HCT116 (cell line): Measurements from ENCODE around the gene FCAMR. TPM values are rescaled to one million over a fixed set of nuclear protein-coding genes. Genes with fewer than 3 reads are reported as not detected.

Experiments
- ATAC-seq: fragments of 200-7000 bp; cut with Tn5 transposase; 2 replicates; pipeline ENCODE4 v1.9.1; 2020; ENCODE audit warnings: mild to moderate bottlenecking, moderate library complexity
- BruUV-seq: library from RNA; stranded (reverse); fragments of 400-500 nt; replicated peaks from 2 replicates; lab custom pipeline; 2021; lab: Mats Ljungman, UMichigan
- CTCF ChIA-PET: fragments of 300-600 bp; sonication (Branson Sonifier 250); formaldehyde crosslinking; loops from one replicate; lab custom pipeline; 2021; ENCODE audit warnings: antibody characterized with exemption; lab: Charles Lee
- POLR2A ChIA-PET: fragments of 300-600, 350-600 bp; sonication (Branson Sonifier 250); formaldehyde crosslinking; loops from one replicate; lab custom pipeline; 2021; ENCODE audit warnings: antibody characterized with exemption; lab: Charles Lee
- RAD21 ChIA-PET, 2 experiments: fragments of 300-600 bp; sonication (Branson Sonifier 250); formaldehyde crosslinking; loops; one replicate each; lab custom pipeline; 2023; ENCODE audit warnings: low total read pairs in 2 of 2; ENCODE audit not compliant: uncharacterized antibody in 2 of 2, unreplicated experiment in 2 of 2, low non-redundant PET in 1 of 2; lab: Charles Lee
- DNase-seq: peaks from one replicate; pipeline ENCODE4 v3.0.0-alpha.2; 2010; ENCODE audit warnings: low read depth, low spot score
- H2AFZ ChIP-seq: fragments of 200-600 bp; shearing (Covaris generic), sonication (generic); 2 replicates; pipeline ENCODE4 v1.6.1; 2017; ENCODE audit warnings: low read depth, mixed run types, mixed read lengths, antibody characterized with exemption, low read length; ENCODE audit not compliant: poor library complexity, severe bottlenecking
- H3K27ac ChIP-seq: 2 replicates; pipeline ENCODE4 v1.5.1; 2012; ENCODE audit warnings: low read depth, low read length
- H3K27me3 ChIP-seq: fragments of 200-600 bp; sonication (generic); 2 replicates; pipeline ENCODE4 v1.6.1; 2016; ENCODE audit warnings: mixed run types, low read length, mixed read lengths; ENCODE audit not compliant: insufficient read depth
- H3K36me3 ChIP-seq, 2 experiments: fragments of 200-500 bp in 1 of 2; fragments of 200-600 bp in 1 of 2; sonication (Bioruptor generic) in 1 of 2; sonication (generic) in 1 of 2; 2 replicates each; pipeline versions ENCODE4 v1.5.1 to v1.6.1; 2014 to 2016; ENCODE audit warnings: low read length in 2 of 2, inconsistent platforms in 1 of 2, mixed read lengths in 1 of 2, mixed run types in 1 of 2; ENCODE audit not compliant: insufficient read depth in 2 of 2, control insufficient read depth in 1 of 2
- H3K4me1 ChIP-seq, 2 experiments: fragments of 200-600 bp in 1 of 2; sonication (generic) in 1 of 2; 2 replicates each; pipeline versions ENCODE4 v1.5.1 to v1.6.1; 2012 to 2017; ENCODE audit warnings: low read length in 2 of 2, inconsistent platforms in 1 of 2, mild to moderate bottlenecking in 1 of 2, mixed read lengths in 1 of 2, mixed run types in 1 of 2, moderate library complexity in 1 of 2; ENCODE audit not compliant: insufficient read depth in 2 of 2, control insufficient read depth in 1 of 2
- H3K4me2 ChIP-seq: fragments of 200-600 bp; sonication (generic); 2 replicates; pipeline ENCODE4 v1.6.1; 2017; ENCODE audit warnings: mixed run types, low read length, mixed read lengths
- H3K4me3 ChIP-seq, 2 experiments: fragments of 200-600 bp in 1 of 2; sonication (generic) in 1 of 2; replicated peaks in 1 of 2; 2 replicates each; pipeline ENCODE4 v1.5.1; 2011 to 2016; ENCODE audit warnings: low read length in 2 of 2, control low read depth in 1 of 2, low read depth in 1 of 2, mild to moderate bottlenecking in 1 of 2, mixed read lengths in 1 of 2, mixed run types in 1 of 2
- H3K79me2 ChIP-seq: fragments of 200-600 bp; sonication (generic); 2 replicates; pipeline ENCODE4 v1.6.1; 2017; ENCODE audit warnings: mild to moderate bottlenecking, mixed run types, low read length, moderate library complexity, mixed read lengths; ENCODE audit not compliant: insufficient read depth
- H3K9ac ChIP-seq: fragments of 200-600 bp; sonication (generic); 2 replicates; pipeline ENCODE4 v1.6.1; 2016; ENCODE audit warnings: low read length, mixed read lengths
- H3K9me2 ChIP-seq: fragments of 200-600 bp; sonication (generic), shearing (Covaris generic); 2 replicates; pipeline ENCODE4 v1.6.1; 2017; ENCODE audit warnings: mixed run types, mild to moderate bottlenecking, moderate library complexity; ENCODE audit not compliant: insufficient read depth
- H3K9me3 ChIP-seq, 2 experiments: fragments of 200-500 bp in 1 of 2; fragments of 200-600 bp in 1 of 2; sonication (Bioruptor generic) in 1 of 2; sonication (generic) in 1 of 2; 2 replicates each; pipeline ENCODE4 v1.6.1; 2014 to 2017; ENCODE audit warnings: low read length in 2 of 2, mixed read lengths in 2 of 2, inconsistent platforms in 1 of 2, low read depth in 1 of 2, mild to moderate bottlenecking in 1 of 2, mixed run types in 1 of 2, moderate library complexity in 1 of 2; ENCODE audit not compliant: control insufficient read depth in 1 of 2, insufficient read depth in 1 of 2
- H4K20me1 ChIP-seq: fragments of 200-600 bp; sonication (generic), shearing (Covaris generic); 2 replicates; pipeline ENCODE4 v1.6.1; 2017; ENCODE audit warnings: mixed run types, mild to moderate bottlenecking, moderate library complexity; ENCODE audit not compliant: insufficient read depth
- CBX3 ChIP-seq: IDR thresholded peaks from 2 replicates; pipeline ENCODE4 v1.6.1; 2012; ENCODE audit warnings: low read depth
- RAD21 ChIP-seq: IDR thresholded peaks from 2 replicates; pipeline ENCODE4 v1.6.1; 2012; ENCODE audit warnings: low read depth, mild to moderate bottlenecking
- SIN3A ChIP-seq: IDR thresholded peaks from 2 replicates; pipeline ENCODE4 v1.6.1; 2012; ENCODE audit warnings: low read depth
- SP1 ChIP-seq: IDR thresholded peaks from 2 replicates; pipeline ENCODE4 v1.6.1; 2012; ENCODE audit warnings: low read depth
- TCF7L2 ChIP-seq: IDR thresholded peaks from 2 replicates; pipeline ENCODE4 v1.7.0; 2011; ENCODE audit warnings: borderline replicate concordance, inconsistent platforms; ENCODE audit not compliant: insufficient read depth, insufficient read length; ENCODE audit errors: extremely low read depth
- YY1 ChIP-seq: IDR thresholded peaks from 2 replicates; pipeline ENCODE4 v1.6.1; 2011; ENCODE audit warnings: low read length, low read depth, moderate library complexity, mild to moderate bottlenecking; ENCODE audit not compliant: insufficient replicate concordance; ENCODE audit errors: extremely low read depth
- intact Hi-C: fragments of 100-400 bp; cut with micrococcal nuclease; formaldehyde crosslinking; loops from 2 replicates; pipeline ENCODE4 v1.10.0; 2022
- total RNA-seq: library from RNA; stranded (reverse); gene quantifications from one replicate; pipeline ENCODE4 v1.2.1, GENCODE V29; 2021; ENCODE audit not compliant: unreplicated experiment
- TF ChIP-seq, protein P1 (sequence below): IDR thresholded peaks from 2 replicates; pipeline ENCODE4 v1.6.1; 2011; ENCODE audit warnings: mild to moderate bottlenecking, low read length, moderate library complexity; ENCODE audit not compliant: insufficient replicate concordance; ENCODE audit errors: extremely low read depth
- TF ChIP-seq, protein P2 (sequence below): IDR thresholded peaks from 2 replicates; pipeline ENCODE4 v1.6.1; 2012; ENCODE audit warnings: low read depth

Gene FCAMR
- total RNA-seq, 1 experiment from 2014 or later = not detected

DNA sequence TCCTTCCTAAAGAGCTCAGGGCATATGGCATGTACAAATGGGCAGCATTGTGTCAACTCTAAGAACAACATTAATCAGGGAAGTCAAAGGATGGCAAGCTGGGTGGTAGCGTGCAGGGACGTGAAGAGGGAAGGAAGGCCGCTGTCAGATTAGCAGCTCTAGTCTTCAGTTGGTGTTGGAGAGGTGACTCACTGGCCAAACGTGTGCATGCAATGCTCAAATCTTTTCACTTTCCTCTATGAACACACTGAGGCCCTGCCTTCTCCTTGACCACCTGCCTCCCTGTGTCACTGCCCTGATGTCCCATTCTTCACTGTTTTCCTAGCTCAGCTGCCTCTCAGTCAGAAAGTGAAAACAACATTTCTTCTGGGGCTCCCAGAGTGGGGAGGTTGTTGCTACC, 18.1 kb downstream of the FCAMR start:
- TF ChIP-seq TCF7L2 = no peak
- no peaks in the 10 kb centered on the region for H3K4me1 ChIP-seq
- H3K9ac ChIP-seq = no peak overlapping the region
- POLR2A ChIA-PET = no interaction called here
- intact Hi-C loops = no loop called here
- H3K27ac ChIP-seq = no peak overlapping the region
- H3K9me3 ChIP-seq = no peaks in the 10 kb centered on the region
- no peak overlapping the region for H3K4me2 ChIP-seq
- H3K4me3 ChIP-seq = no peak overlapping the region
- no peaks in the 10 kb centered on the region for H3K36me3 ChIP-seq
- BruUV-seq = no TSS peak
- H3K9me2 ChIP-seq = no peaks in the 10 kb centered on the region
- no peaks in the 10 kb centered on the region for H3K79me2 ChIP-seq
- CTCF ChIA-PET = interaction anchor here (1.2 kb wide), 1 partner anchor 20 kb away, joined by 4 read pairs; no protein-coding TSS in a partner anchor
- no peak for DNase-seq
- H4K20me1 ChIP-seq = no peaks in the 10 kb centered on the region
- H2AFZ ChIP-seq = no peak overlapping the region
- H3K27me3 ChIP-seq = no peaks in the 10 kb centered on the region
- ATAC-seq = no peak
- RAD21 ChIA-PET = no interaction called here

DNA sequence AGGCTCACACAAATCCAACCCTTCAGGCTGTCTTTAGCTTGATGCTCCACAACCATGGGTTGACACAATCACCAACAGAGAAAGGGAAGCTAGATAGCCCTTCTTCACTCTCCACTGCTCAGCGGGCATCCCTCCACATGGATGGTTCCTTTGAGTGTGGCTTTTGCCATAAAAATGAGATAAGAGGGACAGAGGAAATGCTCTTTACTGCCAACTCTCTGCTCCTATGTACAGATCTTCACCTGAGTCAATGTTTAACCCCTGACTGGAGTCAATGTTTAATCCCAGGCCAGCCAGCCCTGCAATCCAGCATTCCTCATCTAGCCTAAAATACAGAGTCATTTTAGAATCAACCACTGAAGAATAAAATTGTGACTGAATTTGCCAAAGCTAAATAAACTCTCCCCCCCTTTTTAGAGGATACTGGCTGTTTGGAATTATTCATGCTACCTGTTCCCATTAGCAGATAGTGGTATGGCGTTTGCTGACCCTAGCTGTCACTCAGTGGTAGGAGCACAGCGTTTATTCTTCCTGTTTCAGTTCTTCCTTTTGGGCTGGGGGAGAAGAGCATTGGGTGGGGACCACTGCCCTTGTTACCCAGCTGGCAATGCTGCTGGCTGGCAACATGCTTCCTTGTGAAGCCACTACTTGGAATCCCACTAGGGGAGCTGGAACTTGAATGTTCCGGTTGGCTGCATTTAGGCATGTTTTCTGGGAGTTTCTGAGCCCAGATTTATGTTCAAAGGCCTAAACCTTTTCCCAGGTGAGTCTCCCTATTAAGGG, 18.8 kb downstream of the FCAMR start:
- Histone ChIP-seq H3K27me3 (no peaks in the 10 kb centered on the region), H3K9me2 (no peaks in the 10 kb centered on the region), H3K79me2 (no peaks in the 10 kb centered on the region), H3K4me3 (no peak overlapping the region), H2AFZ (no peak overlapping the region), H3K9me3 (no peaks in the 10 kb centered on the region), H3K36me3 (no peaks in the 10 kb centered on the region), H3K27ac (no peak overlapping the region), H4K20me1 (no peaks in the 10 kb centered on the region), H3K4me2 (no peak overlapping the region), H3K9ac (no peak overlapping the region), H3K4me1 (no peaks in the 10 kb centered on the region)
- no TSS peak for BruUV-seq
- ChIA-PET POLR2A (no interaction called here), RAD21 (no interaction called here), CTCF (interaction anchor here (1.2 kb wide), 1 partner anchor 19 kb away, joined by 4 read pairs; no protein-coding TSS in a partner anchor)
- TF ChIP-seq SP1 (no peak), RAD21 (no peak), YY1 (no peak), CBX3 (no peak), SIN3A (no peak)
- TF ChIP-seq, protein P1, sequence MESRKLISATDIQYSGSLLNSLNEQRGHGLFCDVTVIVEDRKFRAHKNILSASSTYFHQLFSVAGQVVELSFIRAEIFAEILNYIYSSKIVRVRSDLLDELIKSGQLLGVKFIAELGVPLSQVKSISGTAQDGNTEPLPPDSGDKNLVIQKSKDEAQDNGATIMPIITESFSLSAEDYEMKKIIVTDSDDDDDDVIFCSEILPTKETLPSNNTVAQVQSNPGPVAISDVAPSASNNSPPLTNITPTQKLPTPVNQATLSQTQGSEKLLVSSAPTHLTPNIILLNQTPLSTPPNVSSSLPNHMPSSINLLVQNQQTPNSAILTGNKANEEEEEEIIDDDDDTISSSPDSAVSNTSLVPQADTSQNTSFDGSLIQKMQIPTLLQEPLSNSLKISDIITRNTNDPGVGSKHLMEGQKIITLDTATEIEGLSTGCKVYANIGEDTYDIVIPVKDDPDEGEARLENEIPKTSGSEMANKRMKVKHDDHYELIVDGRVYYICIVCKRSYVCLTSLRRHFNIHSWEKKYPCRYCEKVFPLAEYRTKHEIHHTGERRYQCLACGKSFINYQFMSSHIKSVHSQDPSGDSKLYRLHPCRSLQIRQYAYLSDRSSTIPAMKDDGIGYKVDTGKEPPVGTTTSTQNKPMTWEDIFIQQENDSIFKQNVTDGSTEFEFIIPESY = no peak
- TF ChIP-seq, protein P2, sequence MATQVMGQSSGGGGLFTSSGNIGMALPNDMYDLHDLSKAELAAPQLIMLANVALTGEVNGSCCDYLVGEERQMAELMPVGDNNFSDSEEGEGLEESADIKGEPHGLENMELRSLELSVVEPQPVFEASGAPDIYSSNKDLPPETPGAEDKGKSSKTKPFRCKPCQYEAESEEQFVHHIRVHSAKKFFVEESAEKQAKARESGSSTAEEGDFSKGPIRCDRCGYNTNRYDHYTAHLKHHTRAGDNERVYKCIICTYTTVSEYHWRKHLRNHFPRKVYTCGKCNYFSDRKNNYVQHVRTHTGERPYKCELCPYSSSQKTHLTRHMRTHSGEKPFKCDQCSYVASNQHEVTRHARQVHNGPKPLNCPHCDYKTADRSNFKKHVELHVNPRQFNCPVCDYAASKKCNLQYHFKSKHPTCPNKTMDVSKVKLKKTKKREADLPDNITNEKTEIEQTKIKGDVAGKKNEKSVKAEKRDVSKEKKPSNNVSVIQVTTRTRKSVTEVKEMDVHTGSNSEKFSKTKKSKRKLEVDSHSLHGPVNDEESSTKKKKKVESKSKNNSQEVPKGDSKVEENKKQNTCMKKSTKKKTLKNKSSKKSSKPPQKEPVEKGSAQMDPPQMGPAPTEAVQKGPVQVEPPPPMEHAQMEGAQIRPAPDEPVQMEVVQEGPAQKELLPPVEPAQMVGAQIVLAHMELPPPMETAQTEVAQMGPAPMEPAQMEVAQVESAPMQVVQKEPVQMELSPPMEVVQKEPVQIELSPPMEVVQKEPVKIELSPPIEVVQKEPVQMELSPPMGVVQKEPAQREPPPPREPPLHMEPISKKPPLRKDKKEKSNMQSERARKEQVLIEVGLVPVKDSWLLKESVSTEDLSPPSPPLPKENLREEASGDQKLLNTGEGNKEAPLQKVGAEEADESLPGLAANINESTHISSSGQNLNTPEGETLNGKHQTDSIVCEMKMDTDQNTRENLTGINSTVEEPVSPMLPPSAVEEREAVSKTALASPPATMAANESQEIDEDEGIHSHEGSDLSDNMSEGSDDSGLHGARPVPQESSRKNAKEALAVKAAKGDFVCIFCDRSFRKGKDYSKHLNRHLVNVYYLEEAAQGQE = no peak
- intact Hi-C loops = no loop called here
- DNase-seq (no peak), ATAC-seq (no peak)
